ENCODE data around the gene BIN2. TPM values are rescaled to one million over a fixed set of nuclear protein-coding genes. Genes with fewer than 3 reads are reported as not detected.
"Not testable (repeated sequence)": the region's sequence is repeated elsewhere in the genome, so short reads cannot be mapped to it uniquely, and the experiment has no call there.

Gene BIN2
- polyA plus RNA-seq, 2 of the 4 experiments (the other 2 are of a cell fraction) = 0.08 to 0.57 TPM

DNA sequence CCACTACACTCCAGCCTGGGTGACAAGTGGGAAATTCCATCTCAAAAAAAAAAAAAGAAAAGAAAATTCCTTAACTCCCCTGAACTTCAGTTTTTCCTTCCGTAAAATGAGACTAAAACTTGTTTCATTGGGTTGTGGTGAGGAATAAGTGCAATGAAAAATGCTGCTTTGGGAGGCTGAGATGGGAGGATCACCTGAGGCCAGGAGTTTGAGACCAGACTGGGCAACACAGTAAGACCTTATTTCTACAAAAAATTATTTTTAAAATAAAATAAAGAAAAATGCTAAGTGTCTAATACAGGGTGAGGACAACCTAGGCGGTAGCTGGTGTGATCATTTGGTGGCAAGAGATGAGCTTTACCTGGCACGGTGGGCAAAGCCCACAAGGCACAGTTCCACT lies 60.6 kb downstream of the BIN2 start (continued):
- TF ChIP-seq, protein P1, sequence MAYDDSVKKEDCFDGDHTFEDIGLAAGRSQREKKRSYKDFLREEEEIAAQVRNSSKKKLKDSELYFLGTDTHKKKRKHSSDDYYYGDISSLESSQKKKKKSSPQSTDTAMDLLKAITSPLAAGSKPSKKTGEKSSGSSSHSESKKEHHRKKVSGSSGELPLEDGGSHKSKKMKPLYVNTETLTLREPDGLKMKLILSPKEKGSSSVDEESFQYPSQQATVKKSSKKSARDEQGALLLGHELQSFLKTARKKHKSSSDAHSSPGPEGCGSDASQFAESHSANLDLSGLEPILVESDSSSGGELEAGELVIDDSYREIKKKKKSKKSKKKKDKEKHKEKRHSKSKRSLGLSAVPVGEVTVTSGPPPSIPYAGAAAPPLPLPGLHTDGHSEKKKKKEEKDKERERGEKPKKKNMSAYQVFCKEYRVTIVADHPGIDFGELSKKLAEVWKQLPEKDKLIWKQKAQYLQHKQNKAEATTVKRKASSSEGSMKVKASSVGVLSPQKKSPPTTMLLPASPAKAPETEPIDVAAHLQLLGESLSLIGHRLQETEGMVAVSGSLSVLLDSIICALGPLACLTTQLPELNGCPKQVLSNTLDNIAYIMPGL (CRISPR knock-in tag; IDR thresholded peaks at IDR 0.05; ENCODE audit: borderline replicate concordance) = no peak
- TF ChIP-seq NR3C1 (IDR thresholded peaks at IDR 0.05) (no peak), HOXB13 (CRISPR knock-in tag; IDR thresholded peaks at IDR 0.05; ENCODE audit: low read depth) (no peak)

DNA sequence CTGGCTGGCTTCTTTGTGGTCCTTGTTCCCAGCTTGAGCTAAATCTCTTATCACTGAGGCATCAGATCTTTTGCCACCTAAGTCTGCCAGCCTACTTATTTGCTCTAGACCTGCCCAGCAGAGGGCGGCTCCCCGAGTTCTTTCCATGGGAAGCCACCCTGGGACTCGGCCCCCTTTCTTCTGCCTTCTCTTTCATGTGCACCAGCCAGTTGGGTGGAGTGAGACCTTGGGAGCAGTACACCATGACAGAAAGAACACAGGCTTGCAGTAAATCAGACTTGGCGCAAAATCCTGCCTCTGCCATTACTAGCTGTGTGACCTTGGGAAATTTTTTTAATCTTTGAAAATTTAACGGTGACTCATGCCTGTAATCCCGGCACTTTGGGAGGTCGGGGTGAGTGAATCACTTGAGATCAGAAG lies 61.2 kb downstream of the BIN2 start:
- ChIA-PET CTCF (interaction anchor here (0.6 to 5.8 kb wide), 31 partner anchors 8 to 156 kb away, joined by 3 to 120 read pairs (median 4); partner anchors contain the start of genes DAZAP2 and SMAGP), POLR2A (interaction anchor here (1.3 kb wide), 1 partner anchor 24 kb away, joined by 3 read pairs; the partner anchor contains the start of gene DAZAP2)
- H3K4me3 ChIP-seq = 0 out of 3 replicates have a peak overlapping the region, but pooled peaks have one; percentile 12
- H3K27ac ChIP-seq = peak overlapping the region in 1 of 2 experiments; percentile 44; a peak in 3 of 6 replicates
- H3K9me3 ChIP-seq = no peaks in the 10 kb centered on the region
- no peak for TF ChIP-seq FOSL2 (IDR thresholded peaks at IDR 0.05)
- peak; percentile 88 for TF ChIP-seq FOSL2 (CRISPR knock-in tag; IDR thresholded peaks at IDR 0.05)
- TF ChIP-seq RCOR1 (IDR thresholded peaks at IDR 0.05; ENCODE audit: low read depth, low read length) = no peak
- peak; percentile 71 for TF ChIP-seq SMC3 (IDR thresholded peaks at IDR 0.05)
- TF ChIP-seq HDAC2 (IDR thresholded peaks at IDR 0.05) = no peak
- TF ChIP-seq CTCF (IDR thresholded peaks at IDR 0.05) = peak; percentile 66
- peak; percentile 55 to 62 for TF ChIP-seq RAD21 (conservative IDR thresholded peaks at IDR 0.05 in 1 of 2, IDR thresholded peaks at IDR 0.05 in 1 of 2)
- no peak for TF ChIP-seq FOSB (CRISPR knock-in tag; IDR thresholded peaks at IDR 0.05)
- TF ChIP-seq PHF8 (IDR thresholded peaks at IDR 0.05; ENCODE audit: borderline replicate concordance, low read depth) = no peak
- no peak for TF ChIP-seq HOXB13 (CRISPR knock-in tag; IDR thresholded peaks at IDR 0.05; ENCODE audit: low read depth)
- peak; percentile 27; the same call in 1 of the 2 replicates for TF ChIP-seq GATA3 (IDR thresholded peaks at IDR 0.05; ENCODE audit: borderline replicate concordance)
- TF ChIP-seq ZNF302 (CRISPR knock-in tag; IDR thresholded peaks at IDR 0.05) = no peak
- no peak for TF ChIP-seq EHF (CRISPR knock-in tag; IDR thresholded peaks at IDR 0.05)
- 13% methylated on average over 7 of the region's 7 CpGs for WGBS (ENCODE audit: missing lambda C conversion rate)
- H3K4me2 ChIP-seq = peak overlapping the region; percentile 61
- no peak for FAIRE-seq
- peak; percentile 97 to 99 for ATAC-seq
- peak; percentile 46 to 83 for DNase-seq (ENCODE audit: low read depth in 1 of 2, low spot score in 1 of 2)
- H3K4me1 ChIP-seq = peaks cover 13% of the 10 kb centered on the region

DNA sequence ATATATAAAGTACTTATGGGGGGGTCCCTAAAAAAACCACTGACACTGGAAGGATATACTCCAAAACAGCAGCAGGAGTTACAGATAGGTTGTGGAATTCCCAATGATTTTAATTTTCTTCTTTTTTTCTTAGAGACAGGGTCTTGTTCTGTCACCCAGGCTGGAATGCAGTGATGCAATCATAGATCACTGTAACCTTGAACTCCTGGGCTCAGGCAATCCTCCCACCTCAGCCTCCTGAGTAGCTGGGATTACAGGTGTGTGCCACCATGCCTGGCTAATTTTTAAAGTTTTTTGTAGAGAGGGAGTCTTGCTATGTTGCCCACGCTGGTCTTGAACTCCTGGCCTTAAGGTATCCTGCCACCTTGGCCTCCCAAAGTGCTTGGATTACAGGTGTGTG lies 64.4 kb downstream of the BIN2 start:
- 88% methylated on average over 1 of the region's 1 CpG for WGBS (ENCODE audit: missing lambda C conversion rate)
- ChIA-PET CTCF (interaction anchor here (0.6 to 5.8 kb wide), 5 partner anchors 9 to 227 kb away, joined by 3 to 120 read pairs (median 5); no protein-coding TSS in a partner anchor), POLR2A (interaction anchor here (0.6 kb wide), 1 partner anchor 67 kb away, joined by 3 read pairs; no protein-coding TSS in a partner anchor)
- peaks cover 13% of the 10 kb centered on the region for H3K4me1 ChIP-seq
- H3K4me3 ChIP-seq; H3K27ac ChIP-seq; H3K4me2 ChIP-seq; FAIRE-seq; ATAC-seq; DNase-seq (ENCODE audit: low read depth in 1 of 2, low spot score in 1 of 2); H3K9me3 ChIP-seq: not testable (repeated sequence)

GRCh38 chr12:51254536-51254935 lies 69.4 kb downstream of the BIN2 start:
- DNase-seq (ENCODE audit: low read depth in 1 of 2, low spot score in 1 of 2) (no peak), ATAC-seq (no peak), FAIRE-seq (no peak)
- ChIA-PET CTCF (interaction anchor here (0.9 to 1.1 kb wide), 2 partner anchors 9 to 13 kb away, joined by 3 read pairs; no protein-coding TSS in a partner anchor), POLR2A (no interaction called here)
- H3K4me3 ChIP-seq = no peak overlapping the region
- WGBS (ENCODE audit: missing lambda C conversion rate) = 85% methylated on average over 4 of the region's 4 CpGs
- H3K9me3 ChIP-seq = no peaks in the 10 kb centered on the region
- H3K4me2 ChIP-seq = no peak overlapping the region
- H3K27ac ChIP-seq = no peak overlapping the region
- H3K4me1 ChIP-seq = no peaks in the 10 kb centered on the region
- TF ChIP-seq CHD4 (IDR thresholded peaks at IDR 0.05; ENCODE audit: borderline replicate concordance) (no peak), HEYL (CRISPR knock-in tag; IDR thresholded peaks at IDR 0.05) (no peak), MAFK (IDR thresholded peaks at IDR 0.05; ENCODE audit: partially characterized antibody) (no peak), RAD21 (conservative IDR thresholded peaks at IDR 0.05 in 1 of 2, IDR thresholded peaks at IDR 0.05 in 1 of 2) (no peak), CTCF (IDR thresholded peaks at IDR 0.05) (no peak), FOSB (CRISPR knock-in tag; IDR thresholded peaks at IDR 0.05) (no peak), EP300 (IDR thresholded peaks at IDR 0.05) (no peak)
- TF ChIP-seq, protein P2, sequence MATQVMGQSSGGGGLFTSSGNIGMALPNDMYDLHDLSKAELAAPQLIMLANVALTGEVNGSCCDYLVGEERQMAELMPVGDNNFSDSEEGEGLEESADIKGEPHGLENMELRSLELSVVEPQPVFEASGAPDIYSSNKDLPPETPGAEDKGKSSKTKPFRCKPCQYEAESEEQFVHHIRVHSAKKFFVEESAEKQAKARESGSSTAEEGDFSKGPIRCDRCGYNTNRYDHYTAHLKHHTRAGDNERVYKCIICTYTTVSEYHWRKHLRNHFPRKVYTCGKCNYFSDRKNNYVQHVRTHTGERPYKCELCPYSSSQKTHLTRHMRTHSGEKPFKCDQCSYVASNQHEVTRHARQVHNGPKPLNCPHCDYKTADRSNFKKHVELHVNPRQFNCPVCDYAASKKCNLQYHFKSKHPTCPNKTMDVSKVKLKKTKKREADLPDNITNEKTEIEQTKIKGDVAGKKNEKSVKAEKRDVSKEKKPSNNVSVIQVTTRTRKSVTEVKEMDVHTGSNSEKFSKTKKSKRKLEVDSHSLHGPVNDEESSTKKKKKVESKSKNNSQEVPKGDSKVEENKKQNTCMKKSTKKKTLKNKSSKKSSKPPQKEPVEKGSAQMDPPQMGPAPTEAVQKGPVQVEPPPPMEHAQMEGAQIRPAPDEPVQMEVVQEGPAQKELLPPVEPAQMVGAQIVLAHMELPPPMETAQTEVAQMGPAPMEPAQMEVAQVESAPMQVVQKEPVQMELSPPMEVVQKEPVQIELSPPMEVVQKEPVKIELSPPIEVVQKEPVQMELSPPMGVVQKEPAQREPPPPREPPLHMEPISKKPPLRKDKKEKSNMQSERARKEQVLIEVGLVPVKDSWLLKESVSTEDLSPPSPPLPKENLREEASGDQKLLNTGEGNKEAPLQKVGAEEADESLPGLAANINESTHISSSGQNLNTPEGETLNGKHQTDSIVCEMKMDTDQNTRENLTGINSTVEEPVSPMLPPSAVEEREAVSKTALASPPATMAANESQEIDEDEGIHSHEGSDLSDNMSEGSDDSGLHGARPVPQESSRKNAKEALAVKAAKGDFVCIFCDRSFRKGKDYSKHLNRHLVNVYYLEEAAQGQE (IDR thresholded peaks at IDR 0.05) = no peak
- TF ChIP-seq, protein P3, sequence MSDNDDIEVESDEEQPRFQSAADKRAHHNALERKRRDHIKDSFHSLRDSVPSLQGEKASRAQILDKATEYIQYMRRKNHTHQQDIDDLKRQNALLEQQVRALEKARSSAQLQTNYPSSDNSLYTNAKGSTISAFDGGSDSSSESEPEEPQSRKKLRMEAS (IDR thresholded peaks at IDR 0.05) = no peak
